Measurements from ENCODE around the gene THSD4. TPM values are rescaled to one million over a fixed set of nuclear protein-coding genes. Genes with fewer than 3 reads are reported as not detected.

Gene THSD4
- polyA plus RNA-seq, 1 experiment, result 18.8 TPM

- Histone ChIP-seq H3K4me3 (ENCODE audit: low read depth, low read length) (no peak overlapping the region), H3K36me3 (ENCODE audit: control insufficient read depth, insufficient read depth, low read length) (no peaks in the 10 kb centered on the region), H3K27me3 (ENCODE audit: control insufficient read depth, insufficient read depth, low read length) (peaks cover 2% of the 10 kb centered on the region; the same call in 1 of the 2 replicates)
- no peak for TF ChIP-seq CTCF (IDR thresholded peaks at IDR 0.05; ENCODE audit: insufficient read depth, low read depth, low read length)
- ChIA-PET CTCF (interaction anchor here (0.8 kb wide), 1 partner anchor 9 kb away, joined by 3 read pairs; no protein-coding TSS in a partner anchor), POLR2A (no interaction called here)
- DNase-seq (ENCODE audit: low read depth), result no peak
Measured at GRCh38 chr15:71811036-71811736, 695.9 kb downstream of the THSD4 start.

GRCh38 chr15:71811752-71812735, 696.8 kb downstream of the THSD4 start:
- ChIA-PET POLR2A (no interaction called here), CTCF (interaction anchor here (0.6 to 2.1 kb wide), 2 partner anchors 9 to 11 kb away, joined by 3 to 5 read pairs; no protein-coding TSS in a partner anchor)
- Histone ChIP-seq H3K27me3 (ENCODE audit: control insufficient read depth, insufficient read depth, low read length) (peaks cover 2% of the 10 kb centered on the region; the same call in 1 of the 2 replicates), H3K36me3 (ENCODE audit: control insufficient read depth, insufficient read depth, low read length) (no peaks in the 10 kb centered on the region), H3K4me3 (ENCODE audit: low read depth, low read length) (no peak overlapping the region)
- no peak for TF ChIP-seq CTCF (IDR thresholded peaks at IDR 0.05; ENCODE audit: insufficient read depth, low read depth, low read length)
- no peak for DNase-seq (ENCODE audit: low read depth)

GRCh38 chr15:71812966-71813722, 697.9 kb downstream of the THSD4 start:
- no peak for TF ChIP-seq CTCF (IDR thresholded peaks at IDR 0.05; ENCODE audit: insufficient read depth, low read depth, low read length)
- DNase-seq (ENCODE audit: low read depth), result no peak
- no peaks in the 10 kb centered on the region for H3K36me3 ChIP-seq (ENCODE audit: control insufficient read depth, insufficient read depth, low read length)
- peaks cover 2% of the 10 kb centered on the region; the same call in 1 of the 2 replicates for H3K27me3 ChIP-seq (ENCODE audit: control insufficient read depth, insufficient read depth, low read length)
- CTCF ChIA-PET, result interaction anchor here (0.6 to 2.1 kb wide), 2 partner anchors 10 to 12 kb away, joined by 3 to 5 read pairs; no protein-coding TSS in a partner anchor
- POLR2A ChIA-PET, result no interaction called here
- no peak overlapping the region for H3K4me3 ChIP-seq (ENCODE audit: low read depth, low read length)

- DNase-seq (ENCODE audit: low read depth), result no peak
- CTCF ChIA-PET, result interaction anchor here (2.1 kb wide), 1 partner anchor 13 kb away, joined by 5 read pairs; no protein-coding TSS in a partner anchor
- peaks cover 2% of the 10 kb centered on the region; the same call in 1 of the 2 replicates for H3K27me3 ChIP-seq (ENCODE audit: control insufficient read depth, insufficient read depth, low read length)
- no peak overlapping the region for H3K4me3 ChIP-seq (ENCODE audit: low read depth, low read length)
- H3K36me3 ChIP-seq (ENCODE audit: control insufficient read depth, insufficient read depth, low read length), result no peaks in the 10 kb centered on the region
- POLR2A ChIA-PET, result no interaction called here
- no peak for TF ChIP-seq CTCF (IDR thresholded peaks at IDR 0.05; ENCODE audit: insufficient read depth, low read depth, low read length)
Measured at GRCh38 chr15:71813723-71814470, 698.6 kb downstream of the THSD4 start.

Measured in BJ (cell line).